ENCODE measurements around the gene CDH22. TPM values are rescaled to one million over a fixed set of nuclear protein-coding genes. Genes with fewer than 3 reads are reported as not detected.

Gene CDH22
- total and polyA plus RNA-seq, 12 donors, result 0.04 to 11.0 (median 0.64) TPM

DNA sequence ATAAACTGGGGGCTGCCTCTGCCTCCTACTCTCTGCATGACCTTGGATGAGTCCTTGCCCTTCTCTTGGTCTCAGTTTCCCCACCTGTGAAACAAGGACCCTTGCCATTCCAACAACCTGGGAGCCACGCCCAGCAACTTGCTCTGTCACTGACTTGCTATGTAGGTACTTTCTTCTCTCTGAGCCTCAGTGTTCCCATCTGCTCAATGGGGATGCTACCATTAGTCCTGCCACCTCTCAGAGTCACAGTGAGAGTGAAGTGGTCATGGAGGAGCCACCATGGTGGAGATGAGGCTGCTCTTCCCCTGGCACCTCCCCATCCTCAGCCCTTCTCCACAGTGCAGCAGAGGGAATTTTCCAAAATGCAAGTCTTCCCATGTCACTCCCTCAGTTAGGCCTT, 70.6 kb downstream of the CDH22 start:
- no peak for DNase-seq
- no peak overlapping the region for H3K27ac ChIP-seq
- H3K36me3 ChIP-seq, result no peaks in the 10 kb centered on the region
- WGBS, 2 donors, result 43 to 47% methylated on average over 1 of the region's 1 CpG
- no peaks in the 10 kb centered on the region for H3K9me3 ChIP-seq
- peaks cover 0 to 48% (median 39%) of the 10 kb centered on the region in 7 donors for H3K27me3 ChIP-seq
- intact Hi-C loops (cut with DNase I), result no loop called here
- ATAC-seq, result no peak
- no peak overlapping the region for H3K4me3 ChIP-seq
- H3K4me1 ChIP-seq, result no peaks in the 10 kb centered on the region
- TF ChIP-seq, protein P1, sequence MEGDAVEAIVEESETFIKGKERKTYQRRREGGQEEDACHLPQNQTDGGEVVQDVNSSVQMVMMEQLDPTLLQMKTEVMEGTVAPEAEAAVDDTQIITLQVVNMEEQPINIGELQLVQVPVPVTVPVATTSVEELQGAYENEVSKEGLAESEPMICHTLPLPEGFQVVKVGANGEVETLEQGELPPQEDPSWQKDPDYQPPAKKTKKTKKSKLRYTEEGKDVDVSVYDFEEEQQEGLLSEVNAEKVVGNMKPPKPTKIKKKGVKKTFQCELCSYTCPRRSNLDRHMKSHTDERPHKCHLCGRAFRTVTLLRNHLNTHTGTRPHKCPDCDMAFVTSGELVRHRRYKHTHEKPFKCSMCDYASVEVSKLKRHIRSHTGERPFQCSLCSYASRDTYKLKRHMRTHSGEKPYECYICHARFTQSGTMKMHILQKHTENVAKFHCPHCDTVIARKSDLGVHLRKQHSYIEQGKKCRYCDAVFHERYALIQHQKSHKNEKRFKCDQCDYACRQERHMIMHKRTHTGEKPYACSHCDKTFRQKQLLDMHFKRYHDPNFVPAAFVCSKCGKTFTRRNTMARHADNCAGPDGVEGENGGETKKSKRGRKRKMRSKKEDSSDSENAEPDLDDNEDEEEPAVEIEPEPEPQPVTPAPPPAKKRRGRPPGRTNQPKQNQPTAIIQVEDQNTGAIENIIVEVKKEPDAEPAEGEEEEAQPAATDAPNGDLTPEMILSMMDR (IDR thresholded peaks at IDR 0.05), result no peak

DNA sequence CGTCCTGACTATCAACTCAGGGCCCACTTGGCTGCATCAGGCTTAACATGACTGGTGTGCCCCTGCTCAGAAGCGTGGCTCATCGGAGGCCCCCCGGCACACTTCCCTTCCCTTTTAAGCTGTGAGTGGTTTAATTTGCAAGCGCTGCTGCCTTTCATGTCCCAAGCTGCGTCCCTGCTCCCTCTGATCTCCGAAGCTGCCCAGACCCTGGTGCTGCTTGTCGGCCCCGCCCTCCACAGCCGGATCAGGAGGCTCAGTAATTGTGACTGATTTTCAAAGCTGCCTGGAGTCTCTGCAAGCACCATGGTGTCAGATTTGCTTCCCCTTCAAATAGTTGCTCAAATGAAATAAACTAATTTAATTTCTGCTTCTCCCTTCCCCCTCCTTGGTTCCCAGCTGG, 71.1 kb downstream of the CDH22 start:
- H3K27ac ChIP-seq, result no peak overlapping the region
- intact Hi-C loops (cut with DNase I), result no loop called here
- TF ChIP-seq, protein P1 (IDR thresholded peaks at IDR 0.05), result no peak
- H3K4me3 ChIP-seq, result no peak overlapping the region
- H3K36me3 ChIP-seq, result no peaks in the 10 kb centered on the region
- H3K27me3 ChIP-seq, result peaks cover 0 to 49% (median 34%) of the 10 kb centered on the region in 7 donors
- H3K4me1 ChIP-seq, result no peaks in the 10 kb centered on the region
- no peaks in the 10 kb centered on the region for H3K9me3 ChIP-seq
- 10 to 19% methylated on average over 10 of the region's 10 CpGs for WGBS, 2 donors
- no peak for ATAC-seq
- no peak for DNase-seq

DNA sequence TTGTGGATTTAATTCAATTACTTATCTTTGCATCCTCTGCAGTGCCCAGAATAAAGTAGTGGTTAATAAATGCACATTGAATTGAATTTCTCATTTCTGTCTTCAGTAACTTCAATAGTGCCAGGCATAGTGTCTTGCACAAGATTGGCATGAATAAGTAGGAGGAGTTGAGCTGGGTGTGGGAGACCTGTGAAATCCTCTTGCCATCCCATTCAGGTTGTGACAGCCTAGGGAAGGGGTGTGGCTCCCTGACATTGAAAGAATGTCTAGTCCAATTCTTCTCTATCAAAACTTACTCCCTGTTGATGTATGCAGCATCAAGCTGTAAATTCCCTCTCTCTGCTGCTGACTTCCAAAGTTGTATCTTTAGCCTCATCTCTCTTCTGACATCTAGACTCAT, 73.2 kb downstream of the CDH22 start:
- ATAC-seq (no peak), DNase-seq (no peak)
- peaks cover 0 to 48% (median 27%) of the 10 kb centered on the region in 7 donors for H3K27me3 ChIP-seq
- TF ChIP-seq, protein P1 (IDR thresholded peaks at IDR 0.05), result no peak
- no peak overlapping the region for H3K27ac ChIP-seq
- H3K4me3 ChIP-seq, result no peak overlapping the region
- no peaks in the 10 kb centered on the region for H3K4me1 ChIP-seq
- H3K9me3 ChIP-seq, result no peaks in the 10 kb centered on the region
- intact Hi-C loops (cut with DNase I), result no loop called here
- no peaks in the 10 kb centered on the region for H3K36me3 ChIP-seq

DNA sequence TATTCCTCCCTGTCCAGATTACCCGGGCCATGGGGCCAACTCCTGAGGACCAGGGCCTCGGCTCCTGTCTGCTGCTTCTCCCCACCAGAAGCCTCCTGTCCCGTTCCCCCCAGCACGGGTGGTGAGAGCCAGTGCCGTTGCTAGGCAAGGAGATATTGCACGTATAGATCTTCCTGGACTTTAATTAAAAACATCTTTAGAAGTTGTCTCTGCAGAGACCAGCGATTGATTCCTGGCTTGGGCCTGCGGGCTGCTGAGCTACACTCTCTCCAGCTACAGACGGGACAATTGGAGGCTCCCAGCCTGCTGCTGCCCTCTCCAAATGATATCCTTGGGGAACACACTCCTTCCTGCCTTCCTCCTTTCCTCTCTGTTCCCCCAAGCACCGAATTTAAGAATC, 74.6 kb downstream of the CDH22 start:
- WGBS, 2 donors, result 69 to 74% methylated on average over 10 of the region's 10 CpGs
- Histone ChIP-seq H3K27ac (no peak overlapping the region), H3K36me3 (no peaks in the 10 kb centered on the region), H3K4me1 (no peaks in the 10 kb centered on the region), H3K9me3 (no peaks in the 10 kb centered on the region), H3K27me3 (peaks cover 0 to 47% (median 20%) of the 10 kb centered on the region in 7 donors), H3K4me3 (no peak overlapping the region)
- ATAC-seq, result no peak
- intact Hi-C loops (cut with DNase I), result no loop called here
- no peak for DNase-seq
- TF ChIP-seq, protein P1 (IDR thresholded peaks at IDR 0.05), result no peak

All from heart right ventricle (tissue), 16 donors.